ENCODE measurements around the gene PCDH15. TPM values are rescaled to one million over a fixed set of nuclear protein-coding genes. Genes with fewer than 3 reads are reported as not detected.

Gene PCDH15
- total RNA-seq, 1 experiment from 2014 or later, result 0.61 TPM

- Histone ChIP-seq H3K79me1 (ENCODE audit: insufficient read depth, low read depth, low read length, poor library complexity, severe bottlenecking) (no peaks in the 10 kb centered on the region), H3K14ac (ENCODE audit: insufficient read depth, low read length) (no peak overlapping the region), H2BK120ac (ENCODE audit: low read depth, low read length, poor library complexity, severe bottlenecking) (no peak overlapping the region), H2BK5ac (ENCODE audit: insufficient read length, low read length) (no peak overlapping the region), H3K18ac (ENCODE audit: insufficient read length, low read depth, low read length) (no peak overlapping the region), H3K4me1 (ENCODE audit: insufficient read depth, low read length) (no peaks in the 10 kb centered on the region), H4K20me1 (ENCODE audit: control insufficient read depth, insufficient read depth, insufficient read length) (no peaks in the 10 kb centered on the region), H3K9ac (ENCODE audit: extremely low read depth, insufficient read length, low read length) (no peak overlapping the region), H2BK20ac (ENCODE audit: low read depth, low read length, poor library complexity, severe bottlenecking) (no peak overlapping the region), H4K5ac (ENCODE audit: insufficient read length, low read depth, low read length) (no peak overlapping the region), H4K8ac (replicated peaks; ENCODE audit: insufficient read length, low read depth, low read length) (no peak overlapping the region), H4K91ac (ENCODE audit: insufficient read length, low read depth, low read length) (no peak overlapping the region), H3K4me2 (ENCODE audit: insufficient read depth, insufficient read length, low read length) (no peak overlapping the region), H3K9me3 (ENCODE audit: control insufficient read depth, low read depth, low read length) (no peaks in the 10 kb centered on the region), H3K27me3 (ENCODE audit: insufficient read depth, low read length) (no peaks in the 10 kb centered on the region), H3T11ph (ENCODE audit: low read length) (no peak overlapping the region), H3K56ac (ENCODE audit: insufficient read length, low read depth, low read length) (no peak overlapping the region), H3K23ac (ENCODE audit: insufficient read length, low read depth, low read length) (no peak overlapping the region), H3K79me2 (ENCODE audit: insufficient read depth, low read length) (no peaks in the 10 kb centered on the region), H2AFZ (ENCODE audit: low read length) (no peak overlapping the region), H3K27ac (ENCODE audit: insufficient read length, low read depth, low read length) (no peak overlapping the region), H2AK5ac (ENCODE audit: insufficient read length, low read length) (no peak overlapping the region), H2BK12ac (ENCODE audit: insufficient read length, low read depth, low read length) (no peak overlapping the region), H3K23me2 (ENCODE audit: insufficient read length, low read depth, low read length, poor library complexity, severe bottlenecking) (no peaks in the 10 kb centered on the region), H3K4ac (ENCODE audit: low read depth, low read length) (no peak overlapping the region), H2BK15ac (ENCODE audit: low read depth, low read length) (no peak overlapping the region)
- no peaks in the 10 kb centered on the region for H3K27me3 Mint-ChIP-seq (ENCODE audit: low read depth)
- no peak overlapping the region for H3K27ac Mint-ChIP-seq
- no peak for DNase-seq
- no peak overlapping the region for H3K4me3 Mint-ChIP-seq
- H3K4me1 Mint-ChIP-seq, result no peaks in the 10 kb centered on the region
- no peaks in the 10 kb centered on the region for H3K36me3 Mint-ChIP-seq (ENCODE audit: insufficient read depth in 1 of 3, low read depth in 3 of 3)
- no peaks in the 10 kb centered on the region for H3K9me3 Mint-ChIP-seq
- TF ChIP-seq CTCF (conservative IDR thresholded peaks at IDR 0.05), result no peak
These were observed 135.9 kb downstream of the PCDH15 start for GRCh38 chr10:54665095-54665494.

Data from H9 (cell line).